NCI-H1048 (cell line): Measurements from ENCODE around the gene SLC4A2.
A peak's percentile ranks its signal among the peaks of the same experiment; 100 is the strongest.

Source experiments
- DNase-seq: peaks from one replicate; lab custom pipeline; 2025; lab: John Stamatoyannopoulos, UW

Gene SLC4A2

DNA sequence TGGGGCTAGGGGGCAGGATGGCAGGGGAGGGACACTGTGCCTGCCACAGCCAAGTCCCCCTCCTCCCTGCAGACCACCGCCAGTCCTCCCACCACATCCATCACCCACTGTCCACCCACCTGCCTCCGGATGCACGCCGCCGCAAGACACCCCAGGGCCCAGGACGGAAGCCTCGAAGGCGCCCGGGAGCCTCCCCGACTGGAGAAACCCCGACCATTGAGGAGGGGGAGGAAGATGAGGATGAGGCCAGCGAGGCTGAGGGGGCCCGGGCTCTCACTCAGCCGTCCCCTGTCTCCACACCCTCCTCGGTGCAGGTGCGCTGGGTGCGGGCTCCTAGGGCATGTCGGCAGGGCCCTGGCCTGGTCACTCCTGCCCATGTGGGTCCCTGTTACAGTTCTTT, 5.1 kb downstream of the SLC4A2 start:
- DNase-seq: no peak

DNA sequence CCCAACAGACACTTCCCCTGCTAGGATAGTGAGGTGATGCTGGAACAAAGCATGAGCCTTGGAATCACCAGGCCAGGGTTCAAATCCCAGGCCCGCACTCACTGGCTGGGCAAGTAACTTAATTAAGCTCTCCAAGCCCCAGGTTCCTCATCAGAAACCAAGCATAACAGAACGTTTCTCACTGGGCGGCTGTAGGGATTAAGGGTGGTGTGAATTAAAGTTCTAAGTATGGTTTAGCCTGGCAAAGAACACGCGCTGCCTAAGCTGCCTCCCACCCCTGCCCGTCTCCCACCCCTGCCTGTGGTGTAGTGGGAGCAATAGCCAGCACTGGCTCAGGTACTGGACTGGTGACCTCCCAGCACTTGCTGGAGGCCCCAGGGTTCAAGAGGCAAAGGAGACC, 5.6 kb downstream of the SLC4A2 start:
- no peak for DNase-seq

DNA sequence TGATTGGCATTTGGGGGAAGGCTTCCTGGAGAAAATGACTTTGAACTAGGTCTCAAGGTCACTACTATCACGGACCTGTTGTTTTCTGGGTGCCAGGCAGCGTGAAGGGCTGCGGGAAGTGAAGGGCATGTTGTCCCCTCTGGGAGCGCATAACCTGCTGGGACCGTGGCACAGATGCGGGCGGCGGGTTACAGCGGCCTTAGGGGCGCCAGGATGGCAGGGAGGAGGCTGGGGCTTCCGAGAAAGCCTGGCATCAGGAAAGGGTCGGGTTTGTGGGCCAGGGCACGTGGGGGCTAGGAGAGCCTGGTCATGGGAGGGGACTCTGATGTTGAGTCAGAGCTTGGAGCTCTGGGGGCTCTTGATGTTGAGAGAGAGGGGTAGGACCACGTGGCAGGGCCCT, 6.1 kb downstream of the SLC4A2 start:
- no peak for DNase-seq

DNA sequence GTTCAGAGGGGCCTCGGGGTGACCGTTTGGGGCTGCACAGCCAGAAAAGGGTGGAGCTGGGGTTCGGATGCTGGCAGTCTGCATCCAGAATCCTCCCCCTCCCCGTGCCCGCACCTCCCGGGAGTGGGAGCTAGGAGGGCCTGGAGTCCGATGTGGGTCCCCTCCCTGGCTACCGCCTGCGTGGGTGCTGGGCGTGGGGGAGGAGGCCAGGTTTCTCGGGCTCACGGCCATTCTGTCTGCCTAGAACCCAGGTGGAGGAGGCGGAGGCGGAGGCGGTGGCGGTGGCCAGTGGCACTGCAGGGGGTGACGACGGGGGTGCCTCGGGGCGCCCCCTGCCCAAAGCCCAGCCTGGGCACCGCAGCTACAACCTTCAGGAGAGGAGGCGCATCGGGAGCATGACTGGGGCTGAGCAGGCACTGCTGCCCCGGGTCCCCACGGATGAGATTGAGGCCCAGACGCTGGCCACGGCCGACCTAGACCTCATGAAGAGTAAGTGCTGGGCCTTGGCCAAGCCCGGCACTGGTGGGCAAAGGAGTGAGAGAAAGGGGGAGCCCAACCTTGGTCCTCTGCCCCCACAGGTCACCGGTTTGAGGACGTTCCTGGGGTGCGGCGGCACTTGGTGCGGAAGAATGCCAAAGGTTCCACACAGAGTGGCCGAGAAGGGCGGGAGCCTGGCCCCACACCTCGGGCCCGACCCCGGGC, 7.0 kb downstream of the SLC4A2 start:
- DNase-seq: no peak

DNA sequence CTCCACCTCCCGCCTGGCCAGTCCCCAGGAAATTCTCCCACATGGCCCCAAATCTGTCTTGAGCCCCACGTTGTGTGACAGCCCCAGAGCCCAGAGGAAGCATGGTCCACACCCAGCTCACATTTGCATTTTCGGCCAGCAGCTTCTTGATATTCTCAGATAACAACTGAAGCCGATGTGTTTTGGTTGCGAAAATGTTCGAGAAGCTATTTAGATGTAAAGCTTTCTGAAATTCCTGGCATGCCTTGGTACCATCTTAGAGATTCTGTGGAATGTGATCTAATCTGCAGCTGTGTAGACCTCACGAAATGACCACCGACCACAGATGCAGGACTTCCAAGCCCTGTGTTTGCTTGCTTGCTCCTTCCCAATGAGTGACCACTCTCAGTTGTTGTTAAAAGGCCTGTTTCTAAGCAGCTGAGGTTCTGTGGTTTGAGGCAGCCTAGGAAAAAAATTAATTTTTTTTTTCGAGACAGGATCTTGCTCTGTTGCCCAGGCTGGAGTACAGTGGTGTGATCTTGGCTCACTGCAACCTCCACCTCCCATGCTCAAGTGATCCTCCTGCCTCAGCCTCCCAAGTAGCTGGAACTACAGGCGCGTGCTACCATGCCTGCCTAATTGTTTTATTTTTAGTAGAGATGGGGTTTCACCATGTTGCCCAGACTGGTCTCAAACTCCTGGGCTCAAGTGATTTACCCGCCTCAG, 8.8 kb downstream of the SLC4A2 start:
- no peak for DNase-seq

DNA sequence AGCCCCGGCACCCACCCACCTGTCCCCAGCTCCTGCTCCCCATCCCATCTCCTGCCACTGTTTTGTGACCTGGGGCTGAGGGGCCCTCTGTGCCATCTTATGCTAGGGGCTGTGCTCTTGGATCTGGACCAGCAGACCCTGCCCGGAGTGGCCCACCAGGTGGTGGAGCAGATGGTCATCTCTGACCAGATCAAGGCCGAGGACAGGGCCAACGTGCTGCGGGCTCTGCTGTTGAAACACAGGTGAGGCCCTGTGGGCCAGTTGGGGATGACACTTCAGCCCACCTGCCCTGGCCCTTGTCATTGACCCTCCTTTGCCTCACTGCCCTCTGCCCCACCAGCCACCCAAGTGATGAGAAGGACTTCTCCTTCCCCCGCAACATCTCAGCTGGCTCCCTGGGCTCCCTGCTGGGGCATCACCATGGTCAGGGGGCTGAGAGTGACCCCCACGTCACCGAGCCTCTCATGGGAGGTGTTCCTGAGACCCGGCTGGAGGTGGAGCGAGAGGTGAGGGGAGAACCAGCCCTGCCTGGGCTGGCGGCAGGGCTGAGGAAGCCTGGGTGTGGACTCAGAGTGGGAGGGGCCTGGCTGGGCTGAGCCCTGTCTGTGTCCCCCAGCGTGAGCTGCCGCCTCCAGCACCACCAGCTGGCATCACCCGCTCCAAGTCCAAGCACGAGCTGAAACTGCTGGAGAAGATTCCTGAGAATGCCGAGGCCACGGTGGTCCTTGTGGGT, 10.6 kb downstream of the SLC4A2 start:
- no peak for DNase-seq

DNA sequence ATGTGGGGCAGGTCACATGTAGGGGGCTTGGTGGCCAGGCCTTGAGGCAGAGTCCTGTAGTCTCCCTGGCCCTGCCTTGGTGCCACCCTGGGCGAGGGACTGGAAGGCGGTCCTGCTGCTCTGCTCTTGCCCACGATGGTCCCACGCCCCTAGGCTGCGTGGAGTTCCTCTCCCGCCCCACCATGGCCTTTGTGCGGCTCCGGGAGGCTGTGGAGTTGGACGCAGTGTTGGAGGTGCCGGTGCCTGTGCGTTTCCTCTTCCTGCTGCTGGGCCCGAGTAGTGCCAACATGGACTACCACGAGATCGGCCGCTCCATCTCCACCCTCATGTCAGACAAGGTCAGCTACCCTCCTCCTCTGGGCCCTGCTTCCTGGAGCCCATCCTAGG, 11.2 kb downstream of the SLC4A2 start:
- no peak for DNase-seq

DNA sequence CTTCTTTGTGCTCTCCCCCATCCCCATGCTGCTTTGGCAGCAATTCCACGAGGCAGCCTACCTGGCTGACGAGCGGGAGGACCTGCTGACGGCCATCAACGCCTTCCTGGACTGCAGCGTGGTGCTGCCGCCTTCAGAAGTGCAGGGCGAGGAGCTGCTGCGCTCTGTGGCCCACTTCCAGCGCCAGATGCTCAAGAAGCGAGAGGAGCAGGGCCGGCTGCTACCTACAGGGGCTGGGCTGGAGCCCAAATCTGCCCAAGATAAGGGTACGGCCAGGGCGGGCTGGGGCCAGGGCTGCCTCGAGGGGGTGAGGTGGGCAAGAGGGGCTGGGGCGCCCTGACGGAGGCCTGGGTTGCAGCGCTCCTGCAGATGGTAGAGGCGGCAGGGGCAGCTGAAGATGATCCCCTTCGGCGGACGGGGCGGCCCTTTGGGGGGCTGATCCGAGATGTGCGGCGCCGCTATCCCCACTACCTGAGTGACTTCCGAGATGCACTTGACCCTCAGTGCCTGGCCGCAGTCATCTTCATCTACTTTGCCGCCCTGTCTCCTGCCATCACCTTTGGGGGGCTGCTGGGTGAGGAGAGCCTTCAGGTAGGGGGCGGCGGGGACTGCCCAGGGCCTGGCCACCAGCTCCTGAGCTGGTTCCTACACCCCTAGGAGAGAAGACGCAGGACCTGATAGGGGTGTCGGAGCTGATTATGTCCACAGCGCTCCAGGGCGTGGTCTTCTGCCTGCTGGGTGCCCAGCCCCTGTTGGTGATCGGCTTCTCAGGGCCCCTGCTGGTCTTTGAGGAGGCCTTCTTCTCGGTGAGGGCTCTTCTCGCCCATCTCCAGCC, 11.9 kb downstream of the SLC4A2 start:
- no peak for DNase-seq

DNA sequence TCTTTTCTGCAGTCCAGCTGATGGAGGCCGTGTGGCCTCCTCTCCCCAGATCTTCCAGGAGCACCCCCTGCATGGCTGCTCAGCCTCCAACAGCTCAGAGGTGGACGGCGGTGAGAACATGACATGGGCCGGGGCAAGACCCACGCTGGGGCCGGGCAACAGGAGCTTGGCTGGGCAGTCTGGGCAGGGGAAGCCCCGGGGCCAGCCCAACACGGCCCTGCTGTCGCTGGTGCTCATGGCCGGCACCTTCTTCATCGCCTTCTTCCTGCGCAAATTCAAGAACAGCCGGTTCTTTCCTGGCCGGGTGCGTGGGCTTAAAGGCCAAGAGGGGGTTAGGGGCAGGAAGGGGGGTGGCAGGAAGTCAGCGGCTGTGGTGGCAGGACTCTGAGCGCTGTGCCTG, 14.6 kb downstream of the SLC4A2 start:
- no peak for DNase-seq

DNA sequence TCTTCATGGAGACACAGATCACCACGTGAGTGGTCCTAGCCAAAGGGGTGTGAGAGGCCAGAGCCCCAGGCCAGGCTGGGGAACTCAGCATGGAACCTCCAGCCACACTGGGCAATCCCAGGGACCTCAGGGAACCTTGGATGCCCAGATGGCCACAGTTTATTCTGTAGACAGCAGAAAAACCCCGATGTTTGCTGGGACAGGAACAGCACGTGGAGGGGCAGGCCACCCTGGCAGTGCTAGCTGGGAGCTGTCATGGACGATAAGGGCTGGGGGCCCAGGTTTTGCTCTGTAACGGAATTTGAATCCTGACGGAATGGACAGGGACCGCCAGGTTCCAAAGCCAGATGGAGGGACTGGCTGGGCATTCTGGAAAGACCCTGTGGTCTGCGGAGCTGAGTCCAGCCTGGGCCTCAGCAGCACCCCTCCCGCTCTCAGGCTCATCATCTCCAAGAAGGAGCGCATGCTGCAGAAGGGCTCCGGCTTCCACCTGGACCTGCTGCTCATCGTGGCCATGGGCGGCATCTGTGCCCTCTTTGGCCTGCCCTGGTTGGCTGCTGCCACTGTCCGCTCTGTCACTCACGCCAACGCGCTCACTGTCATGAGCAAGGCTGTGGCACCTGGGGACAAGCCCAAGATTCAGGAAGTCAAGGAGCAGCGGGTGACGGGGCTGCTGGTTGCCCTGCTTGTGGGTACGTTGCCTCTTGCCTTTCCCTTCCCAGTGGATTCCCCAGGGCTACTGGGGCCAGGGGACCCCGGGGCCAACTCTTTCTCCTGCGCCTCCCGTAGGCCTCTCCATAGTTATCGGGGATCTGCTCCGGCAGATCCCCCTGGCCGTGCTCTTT, 15.7 kb downstream of the SLC4A2 start:
- no peak for DNase-seq

DNA sequence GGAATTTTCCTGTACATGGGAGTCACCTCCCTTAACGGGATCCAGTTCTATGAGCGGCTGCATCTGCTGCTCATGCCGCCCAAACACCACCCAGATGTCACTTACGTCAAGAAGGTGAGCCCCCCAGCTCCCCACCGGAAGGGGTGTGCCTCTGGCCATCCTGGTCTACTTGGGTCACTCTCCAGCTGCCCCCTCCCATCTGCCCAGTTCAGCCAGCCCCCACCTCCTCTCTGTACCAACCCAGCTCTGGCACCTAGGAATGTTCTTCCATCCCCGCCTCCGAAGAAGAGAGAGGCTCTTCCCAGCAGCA, 16.2 kb downstream of the SLC4A2 start:
- DNase-seq: no peak

DNA sequence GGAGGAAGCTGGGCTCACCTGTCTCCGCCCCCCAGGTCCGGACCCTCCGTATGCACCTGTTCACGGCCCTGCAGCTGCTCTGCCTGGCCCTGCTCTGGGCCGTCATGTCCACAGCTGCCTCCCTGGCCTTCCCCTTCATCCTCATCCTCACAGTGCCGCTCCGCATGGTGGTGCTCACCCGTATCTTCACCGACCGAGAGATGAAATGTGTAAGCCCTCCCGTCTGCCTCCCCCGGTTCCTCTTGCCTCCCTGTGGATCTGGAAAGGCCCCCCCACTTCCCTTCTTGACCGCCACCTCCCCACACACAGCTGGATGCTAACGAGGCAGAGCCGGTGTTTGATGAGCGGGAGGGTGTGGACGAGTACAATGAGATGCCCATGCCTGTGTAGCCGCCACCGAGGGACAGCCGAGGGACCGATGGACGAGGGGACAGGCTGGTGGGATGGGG, 16.6 kb downstream of the SLC4A2 start:
- no peak for DNase-seq

DNA sequence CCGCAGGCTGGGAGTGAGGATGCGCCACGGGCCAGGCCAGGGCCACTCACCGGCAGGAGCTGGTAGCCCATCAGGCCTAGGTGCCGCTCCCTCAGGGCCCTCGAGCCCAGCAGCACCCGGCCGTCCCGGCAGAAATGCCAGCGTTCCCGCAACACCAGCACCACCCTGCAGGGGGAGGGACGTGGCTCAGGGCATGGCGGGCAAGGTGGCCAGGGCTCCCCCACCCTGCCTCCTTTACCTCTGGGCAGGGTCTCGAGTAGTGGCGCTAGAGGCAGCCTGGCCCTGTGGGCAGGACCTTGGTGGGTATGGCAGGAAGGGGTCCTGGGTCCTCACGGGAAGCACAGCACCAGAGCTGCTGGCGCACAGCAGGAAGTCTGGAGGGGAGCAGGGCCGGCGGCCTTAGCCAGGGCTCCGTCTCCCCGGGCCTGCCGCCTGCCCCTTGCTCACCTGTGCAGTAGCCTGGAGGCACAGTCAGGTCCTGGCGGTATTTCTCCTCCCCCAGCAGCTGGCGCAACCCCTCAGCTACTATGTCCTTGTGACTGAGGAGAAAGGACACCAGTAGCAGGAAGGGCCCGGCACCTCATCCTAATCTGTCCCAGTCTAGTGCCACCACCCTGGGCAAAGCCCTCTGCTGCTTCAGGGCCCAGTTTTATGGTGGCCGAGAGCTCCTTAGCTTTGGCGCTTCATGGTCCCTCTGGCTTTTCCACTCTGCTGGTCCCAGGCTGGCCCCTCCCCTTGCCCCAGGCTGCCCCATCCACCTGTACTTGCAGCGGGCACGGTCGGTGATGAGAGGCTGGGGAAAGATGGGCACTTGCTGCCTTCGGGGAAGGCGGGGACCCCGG, 17.7 kb downstream of the SLC4A2 start:
- no peak for DNase-seq

DNA sequence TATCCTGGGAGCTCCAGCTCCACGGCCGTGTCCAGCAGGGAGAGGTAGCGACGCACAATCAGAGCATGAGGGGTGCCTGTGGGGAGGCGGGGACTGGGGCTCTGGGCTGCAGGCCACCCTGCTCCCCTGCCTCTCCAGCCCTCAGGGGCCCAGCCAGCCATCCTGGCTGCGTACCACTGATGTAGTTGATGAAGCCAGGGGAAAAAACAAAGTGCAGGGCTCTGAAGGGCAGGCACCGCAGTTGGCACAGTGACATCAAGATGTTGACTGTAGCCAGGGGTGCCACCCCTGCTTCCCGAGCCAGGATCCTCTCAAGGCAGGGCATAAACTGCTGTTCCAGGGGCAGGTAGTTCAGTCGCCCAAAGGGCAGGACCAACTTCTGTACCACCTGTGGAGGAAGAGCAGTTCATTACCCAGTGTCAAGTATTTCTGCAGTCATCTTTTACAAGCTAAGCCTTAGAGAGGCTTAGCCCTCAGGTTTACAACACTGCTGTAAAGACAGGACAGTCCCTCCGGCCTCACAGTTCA, 18.4 kb downstream of the SLC4A2 start:
- no peak for DNase-seq

DNA sequence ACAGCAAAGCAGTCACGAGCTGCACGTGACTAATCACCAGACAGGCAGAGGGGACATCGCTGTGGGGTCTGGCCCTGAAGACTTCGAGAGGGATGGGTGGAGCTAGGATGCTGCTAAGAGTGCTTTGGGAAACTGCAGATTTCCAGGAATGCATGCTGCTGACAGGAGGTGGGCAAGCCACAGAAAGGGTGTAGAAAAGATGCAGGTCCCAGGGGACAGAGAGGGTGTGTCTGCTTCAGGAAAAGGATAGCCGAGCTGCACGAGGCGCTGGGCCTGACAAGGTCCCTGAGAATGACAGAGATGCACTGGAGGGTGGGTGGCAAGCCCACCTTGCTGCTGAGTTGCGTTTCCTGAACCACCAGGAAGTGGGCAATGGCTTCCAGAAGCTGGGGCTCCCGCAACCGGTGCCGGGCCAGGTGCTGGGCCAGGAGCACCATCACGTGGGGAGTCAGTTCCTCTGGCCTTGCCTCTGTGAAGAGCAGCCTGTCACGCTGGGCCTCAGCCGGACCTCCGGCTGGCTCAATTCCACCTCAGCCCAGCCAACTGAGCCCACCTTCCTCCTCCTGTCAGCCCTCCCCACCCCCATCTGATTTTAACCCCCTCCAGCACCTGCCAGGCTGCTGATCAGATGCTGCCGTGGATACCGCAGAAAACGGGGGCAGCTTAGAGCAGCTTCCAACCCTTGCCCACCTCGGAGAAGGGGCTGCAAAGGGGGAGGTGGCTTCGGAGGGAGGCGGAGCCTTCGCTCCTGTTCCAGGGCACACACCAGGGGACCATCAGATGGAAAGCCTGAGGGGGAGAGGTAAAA, 19.0 kb downstream of the SLC4A2 start:
- DNase-seq: no peak

DNA sequence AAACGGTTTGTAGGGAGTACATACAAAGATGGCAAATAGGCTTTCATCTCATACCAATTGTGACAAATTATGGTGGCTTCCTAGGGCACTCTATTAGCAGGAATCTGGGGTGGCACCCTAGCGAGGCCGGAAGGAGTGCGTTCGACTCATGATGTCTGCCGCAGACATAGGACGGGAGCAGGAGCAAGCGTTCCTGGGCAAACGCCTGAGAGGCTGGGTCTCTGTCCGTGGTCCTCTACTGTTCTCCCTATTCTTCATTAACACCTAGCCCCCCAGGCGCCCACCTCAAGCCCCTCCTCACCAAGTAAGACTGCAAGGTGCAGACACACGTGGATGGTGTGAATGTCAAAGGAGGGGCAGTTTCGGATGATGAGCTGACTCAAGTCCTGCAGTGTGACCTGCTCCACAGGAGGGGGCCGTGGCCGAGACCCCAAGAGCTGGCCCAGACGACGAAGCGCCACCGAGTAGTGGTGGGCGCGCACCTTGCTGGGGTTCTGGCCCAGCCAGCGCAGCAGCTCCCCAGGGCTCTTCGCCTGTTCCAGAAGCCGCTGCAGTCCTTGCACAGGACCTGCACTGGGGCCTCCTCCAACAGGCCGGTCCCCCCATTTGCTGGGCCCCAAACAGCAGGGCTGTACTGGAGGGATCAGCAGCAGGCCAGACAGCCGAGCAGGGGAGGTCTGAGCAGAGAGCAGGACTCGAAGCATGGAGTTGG, 20.0 kb downstream of the SLC4A2 start:
- DNase-seq: no peak

DNA sequence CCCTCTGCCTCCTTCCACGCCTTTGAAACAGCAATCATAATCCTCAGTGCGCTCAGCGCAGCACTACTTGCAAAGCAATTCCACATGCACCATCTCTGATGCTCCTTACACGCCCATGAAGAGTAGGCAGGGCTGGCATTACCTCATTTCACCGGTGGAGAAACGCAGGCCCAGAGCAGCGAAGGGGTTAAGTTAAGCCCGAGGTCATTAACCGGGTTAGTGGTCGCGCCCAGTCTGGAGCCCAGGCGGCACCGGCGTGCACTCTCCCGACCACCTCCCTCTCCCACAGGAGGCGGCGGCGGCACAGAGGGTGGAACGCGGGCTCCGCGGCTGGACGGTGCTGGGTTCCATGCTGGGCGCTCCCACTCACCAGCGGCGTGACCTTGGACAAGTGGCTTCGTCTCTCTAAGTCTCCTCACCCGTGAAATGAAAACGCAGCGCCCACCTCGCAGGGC, 20.7 kb downstream of the SLC4A2 start:
- DNase-seq: no peak

DNA sequence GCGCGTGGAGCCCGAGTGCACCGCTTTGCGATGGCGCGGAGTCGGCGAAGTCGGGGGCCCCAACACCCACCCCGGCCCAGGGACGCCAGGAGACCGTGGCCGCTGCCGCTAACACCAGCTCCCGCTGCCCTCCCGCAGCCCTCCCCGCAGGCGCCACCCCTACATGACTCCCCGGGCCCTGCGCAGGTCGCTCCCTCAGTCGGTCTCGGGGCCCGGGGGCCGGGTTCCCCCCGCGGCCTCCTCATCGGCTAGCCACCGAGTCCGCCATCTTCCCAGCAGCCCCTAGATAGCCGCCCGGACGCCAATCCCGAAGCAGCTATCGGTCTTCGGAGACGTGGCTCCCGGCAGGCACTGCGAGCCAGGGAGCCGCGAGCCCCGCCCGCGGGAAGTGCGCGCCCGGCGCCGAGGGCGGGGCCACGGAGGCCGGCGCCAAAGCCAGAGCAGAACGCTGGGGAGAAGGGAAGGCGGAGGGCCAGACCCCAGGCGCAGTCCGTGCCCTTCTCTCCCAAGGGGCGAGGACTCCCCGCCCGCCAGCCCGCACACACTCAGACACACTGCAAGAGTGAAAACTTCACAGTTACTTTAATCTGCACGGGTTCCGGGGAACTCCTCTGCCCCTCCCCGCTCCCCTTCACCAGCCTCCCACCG, 21.3 kb downstream of the SLC4A2 start, which contains the start of gene FASTK:
Gene FASTK (minus strand): TSS at position 288 of the 648 bp plus-strand sequence. CDS start 43 bp downstream, at position 245.
- DNase-seq: peak; percentile 86
